Endothelial cell of umbilical vein (primary cell): ENCODE measurements around the gene MACROH2A2.

ENCODE experiments used
- FOS ChIP-seq: IDR thresholded peaks from 2 replicates; pipeline ENCODE4 v1.6.1; 2011; ENCODE audit warnings: mild to moderate bottlenecking, low read length, moderate library complexity, borderline replicate concordance; ENCODE audit not compliant: insufficient read depth
- POLR2A ChIP-seq: IDR thresholded peaks from 2 replicates; pipeline ENCODE4 v1.6.1; 2012; ENCODE audit warnings: low read depth, mild to moderate bottlenecking, control low read depth, low read length
- POLR2AphosphoS5 ChIP-seq: IDR thresholded peaks from 2 replicates; pipeline ENCODE4 v1.6.1; 2012; ENCODE audit warnings: low read depth, mild to moderate bottlenecking, control low read depth, low read length, moderate library complexity; ENCODE audit not compliant: insufficient read depth
- TF ChIP-seq, protein P1 (sequence below), 2 donors: IDR thresholded peaks; 1 replicate in 1 of 2; 2 replicates in 1 of 2; pipeline ENCODE4 v1.5.1; 2011; ENCODE audit warnings: low read length in 2 of 2, mild to moderate bottlenecking in 2 of 2, moderate library complexity in 2 of 2, control low read depth in 1 of 2, inconsistent platforms in 1 of 2, low read depth in 1 of 2; ENCODE audit not compliant: insufficient read depth in 1 of 2; ENCODE audit errors: extremely low read depth in 1 of 2

DNA sequence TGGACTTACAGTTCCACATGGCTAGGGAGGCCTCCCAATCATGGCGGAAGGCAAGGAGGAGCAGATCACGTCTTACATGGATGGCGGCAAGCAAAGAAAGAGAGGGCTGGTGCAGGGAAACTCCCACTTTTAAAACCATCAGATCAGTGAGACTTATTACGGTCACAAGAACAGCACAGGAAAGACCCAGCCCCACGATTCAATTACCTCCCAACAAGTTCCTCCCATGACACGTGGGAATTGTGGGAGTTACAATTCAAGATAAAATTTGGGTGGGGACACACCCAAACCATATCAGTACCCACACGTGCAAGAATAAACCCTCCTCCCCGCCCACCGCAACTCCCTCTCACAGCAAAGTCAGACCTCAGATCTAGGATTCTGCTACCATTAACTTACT, 84.5 kb downstream of the MACROH2A2 start:
- TF ChIP-seq, protein P1, sequence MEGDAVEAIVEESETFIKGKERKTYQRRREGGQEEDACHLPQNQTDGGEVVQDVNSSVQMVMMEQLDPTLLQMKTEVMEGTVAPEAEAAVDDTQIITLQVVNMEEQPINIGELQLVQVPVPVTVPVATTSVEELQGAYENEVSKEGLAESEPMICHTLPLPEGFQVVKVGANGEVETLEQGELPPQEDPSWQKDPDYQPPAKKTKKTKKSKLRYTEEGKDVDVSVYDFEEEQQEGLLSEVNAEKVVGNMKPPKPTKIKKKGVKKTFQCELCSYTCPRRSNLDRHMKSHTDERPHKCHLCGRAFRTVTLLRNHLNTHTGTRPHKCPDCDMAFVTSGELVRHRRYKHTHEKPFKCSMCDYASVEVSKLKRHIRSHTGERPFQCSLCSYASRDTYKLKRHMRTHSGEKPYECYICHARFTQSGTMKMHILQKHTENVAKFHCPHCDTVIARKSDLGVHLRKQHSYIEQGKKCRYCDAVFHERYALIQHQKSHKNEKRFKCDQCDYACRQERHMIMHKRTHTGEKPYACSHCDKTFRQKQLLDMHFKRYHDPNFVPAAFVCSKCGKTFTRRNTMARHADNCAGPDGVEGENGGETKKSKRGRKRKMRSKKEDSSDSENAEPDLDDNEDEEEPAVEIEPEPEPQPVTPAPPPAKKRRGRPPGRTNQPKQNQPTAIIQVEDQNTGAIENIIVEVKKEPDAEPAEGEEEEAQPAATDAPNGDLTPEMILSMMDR (IDR thresholded peaks at IDR 0.05; ENCODE audit: extremely low read depth in 1 of 2, insufficient read depth in 1 of 2, low read depth in 1 of 2, low read length in 2 of 2) = no peak
- no peak for TF ChIP-seq POLR2A
- TF ChIP-seq POLR2AphosphoS5 = no peak
- no peak for TF ChIP-seq FOS
